GM18951 (cell line): ENCODE data around the gene RNF14.
"Not testable (repeated sequence)": the region's sequence is repeated elsewhere in the genome, so short reads cannot be mapped to it uniquely, and the experiment has no call there.

Experiments used
- POLR2A ChIP-seq: IDR thresholded peaks from 4 replicates; pipeline ENCODE4 v1.6.1; 2011; ENCODE audit warnings: mild to moderate bottlenecking; ENCODE audit not compliant: insufficient read length, insufficient read depth; ENCODE audit errors: extremely low read depth
- in situ Hi-C: fragments of 300-500 bp; cut with MboI; formaldehyde crosslinking; loops from one replicate; pipeline ENCODE4 v1.12.0; 2022; ENCODE audit warnings: low sequenced_read_pairs, mixed read lengths, inconsistent platforms; ENCODE audit not compliant: unreplicated experiment

Gene RNF14

GRCh38 chr5:142017832-142018427 is 49.0 kb downstream of the RNF14 start:
- TF ChIP-seq POLR2A: no peak

GRCh38 chr5:142020122-142020659 is 51.3 kb downstream of the RNF14 start:
- TF ChIP-seq POLR2A: no peak
- in situ Hi-C loops: no loop called here

More at GRCh38 chr5:142017832-142018427, 49.0 kb downstream of the RNF14 start:
- in situ Hi-C loops: no loop called here

GRCh38 chr5:142023836-142024235 is 54.9 kb downstream of the RNF14 start:
- no peak for TF ChIP-seq POLR2A
- in situ Hi-C loops: no loop called here

- peak; percentile 57 for TF ChIP-seq POLR2A
- in situ Hi-C loops: no loop called here
Measured at GRCh38 chr5:142024771-142025304, 55.9 kb downstream of the RNF14 start.

GRCh38 chr5:142025637-142026036 is 56.7 kb downstream of the RNF14 start:
- in situ Hi-C loops: no loop called here
- TF ChIP-seq POLR2A: no peak

GRCh38 chr5:142032150-142032549 is 63.2 kb downstream of the RNF14 start:
- in situ Hi-C loops: no loop called here
- no peak for TF ChIP-seq POLR2A

- TF ChIP-seq POLR2A: no peak
- in situ Hi-C loops: no loop called here
Measured at GRCh38 chr5:142032747-142033631, 64.1 kb downstream of the RNF14 start.

- in situ Hi-C loops: not testable (repeated sequence)
Measured at GRCh38 chr5:142033632-142034567, 65.0 kb downstream of the RNF14 start.

GRCh38 chr5:142034994-142035393 is 66.1 kb downstream of the RNF14 start:
- TF ChIP-seq POLR2A: no peak
- in situ Hi-C loops: no loop called here

GRCh38 chr5:142036918-142037317 is 68.0 kb downstream of the RNF14 start:
- TF ChIP-seq POLR2A: no peak
- in situ Hi-C loops: no loop called here

- in situ Hi-C loops: not testable (repeated sequence)
Measured at GRCh38 chr5:142037599-142037998, 68.7 kb downstream of the RNF14 start.

GRCh38 chr5:142038735-142039134 is 69.8 kb downstream of the RNF14 start:
- TF ChIP-seq POLR2A: no peak

More at GRCh38 chr5:142038735-142039134, 69.8 kb downstream of the RNF14 start:
- in situ Hi-C loops: no loop called here
